SH-SY5Y (cell line): Measurements from ENCODE around the gene PPP1R2B.

ENCODE experiments used
- GATA2 ChIP-seq: IDR thresholded peaks from 2 replicates; pipeline ENCODE4 v1.6.1; 2011; ENCODE audit warnings: mild to moderate bottlenecking, low read depth, low read length
- GATA3 ChIP-seq: IDR thresholded peaks from 2 replicates; pipeline ENCODE4 v1.6.1; 2011; ENCODE audit warnings: low read depth, mild to moderate bottlenecking, low read length, moderate library complexity

DNA sequence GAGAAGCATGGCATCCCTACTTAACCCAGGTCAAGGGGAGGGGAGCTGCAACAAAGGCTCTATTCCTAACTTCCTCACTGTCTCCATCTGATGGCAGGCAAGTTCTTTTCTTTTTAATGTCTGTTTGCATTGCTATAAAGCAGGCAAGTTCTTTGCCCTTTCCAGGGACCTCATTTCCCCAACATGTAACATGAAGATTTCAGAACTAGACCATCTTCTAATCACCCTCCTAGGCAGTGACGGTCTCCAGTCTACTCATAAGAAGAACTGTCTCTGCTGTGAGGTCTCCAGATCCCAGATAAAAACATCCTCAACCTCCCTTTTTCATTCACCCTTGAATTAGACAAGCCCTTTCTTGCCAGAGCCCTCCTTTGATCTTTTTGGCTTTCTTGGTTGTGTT lies 42.1 kb downstream of the PPP1R2B start:
- no peak for TF ChIP-seq GATA2
- TF ChIP-seq GATA3: no peak
